Stomach (tissue), 4 donors: ENCODE measurements around the gene GRHL3.

ENCODE experiments used
- EP300 ChIP-seq: sonication (generic); formaldehyde crosslinking; IDR thresholded peaks from one replicate; pipeline ENCODE4 v1.6.1; 2017; ENCODE audit warnings: antibody characterized with exemption
- POLR2A ChIP-seq, 4 donors: fragments of 450-650 bp; IDR thresholded peaks; one replicate each; pipeline ENCODE4 v1.6.1; 2016; ENCODE audit warnings: antibody characterized with exemption in 4 of 4, control low read depth in 2 of 4, mild to moderate bottlenecking in 1 of 4, moderate library complexity in 1 of 4
- POLR2AphosphoS5 ChIP-seq, 3 donors: sonication (generic); formaldehyde crosslinking; IDR thresholded peaks; one replicate each; pipeline ENCODE4 v1.6.1; 2016; ENCODE audit warnings: antibody characterized with exemption in 3 of 3
- TF ChIP-seq, protein P1 (sequence below), 7 experiments: fragments of 450-650 bp in 4 of 7; fragments of 200-600 bp in 3 of 7; sonication (generic) in 3 of 7; IDR thresholded peaks; one replicate each; pipeline ENCODE4 v1.5.1; 2016 to 2019; ENCODE audit warnings: antibody characterized with exemption in 7 of 7, control low read depth in 2 of 7, mild to moderate bottlenecking in 1 of 7

GRCh38 chr1:24297187-24297851 lies 21.8 kb upstream of the GRHL3 start:
- TF ChIP-seq, protein P1, sequence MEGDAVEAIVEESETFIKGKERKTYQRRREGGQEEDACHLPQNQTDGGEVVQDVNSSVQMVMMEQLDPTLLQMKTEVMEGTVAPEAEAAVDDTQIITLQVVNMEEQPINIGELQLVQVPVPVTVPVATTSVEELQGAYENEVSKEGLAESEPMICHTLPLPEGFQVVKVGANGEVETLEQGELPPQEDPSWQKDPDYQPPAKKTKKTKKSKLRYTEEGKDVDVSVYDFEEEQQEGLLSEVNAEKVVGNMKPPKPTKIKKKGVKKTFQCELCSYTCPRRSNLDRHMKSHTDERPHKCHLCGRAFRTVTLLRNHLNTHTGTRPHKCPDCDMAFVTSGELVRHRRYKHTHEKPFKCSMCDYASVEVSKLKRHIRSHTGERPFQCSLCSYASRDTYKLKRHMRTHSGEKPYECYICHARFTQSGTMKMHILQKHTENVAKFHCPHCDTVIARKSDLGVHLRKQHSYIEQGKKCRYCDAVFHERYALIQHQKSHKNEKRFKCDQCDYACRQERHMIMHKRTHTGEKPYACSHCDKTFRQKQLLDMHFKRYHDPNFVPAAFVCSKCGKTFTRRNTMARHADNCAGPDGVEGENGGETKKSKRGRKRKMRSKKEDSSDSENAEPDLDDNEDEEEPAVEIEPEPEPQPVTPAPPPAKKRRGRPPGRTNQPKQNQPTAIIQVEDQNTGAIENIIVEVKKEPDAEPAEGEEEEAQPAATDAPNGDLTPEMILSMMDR (IDR thresholded peaks at IDR 0.05), result no peak
- TF ChIP-seq POLR2A (IDR thresholded peaks at IDR 0.05) (no peak), POLR2AphosphoS5 (IDR thresholded peaks at IDR 0.05) (no peak), EP300 (no peak)
